ENCODE measurements around the gene SPATS2.
"Not testable (repeated sequence)": the region's sequence is repeated elsewhere in the genome, so short reads cannot be mapped to it uniquely, and the experiment has no call there.

The SPATS2 gene

GRCh38 chr12:49518914-49519573 is 151.8 kb downstream of the SPATS2 start:
- DNase-seq (ENCODE audit: low spot score), result no peak

DNA sequence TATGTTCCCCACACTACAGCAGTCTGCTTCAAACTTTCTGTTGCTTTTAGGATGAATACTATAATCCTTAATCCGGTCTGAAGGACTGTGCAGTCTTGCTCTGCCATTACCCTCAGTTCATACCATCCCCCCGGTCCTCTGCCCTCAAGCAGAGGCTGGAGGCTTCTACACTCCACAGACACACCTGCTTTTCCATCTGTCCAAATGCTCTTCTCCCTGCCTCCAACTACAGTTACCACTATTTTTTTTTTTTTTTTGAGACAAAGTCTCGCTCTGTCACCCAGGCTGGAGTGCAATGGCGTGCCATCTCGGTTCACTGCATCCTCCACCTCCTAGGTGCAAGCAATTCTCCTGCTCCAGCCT is 152.3 kb downstream of the SPATS2 start:
- DNase-seq (ENCODE audit: low spot score), result no peak

- no peak for DNase-seq (ENCODE audit: low spot score)
Observed at GRCh38 chr12:49521389-49521788, 154.1 kb downstream of the SPATS2 start.

GRCh38 chr12:49524660-49525324 is 157.5 kb downstream of the SPATS2 start:
- no peak for DNase-seq (ENCODE audit: low spot score)

DNA sequence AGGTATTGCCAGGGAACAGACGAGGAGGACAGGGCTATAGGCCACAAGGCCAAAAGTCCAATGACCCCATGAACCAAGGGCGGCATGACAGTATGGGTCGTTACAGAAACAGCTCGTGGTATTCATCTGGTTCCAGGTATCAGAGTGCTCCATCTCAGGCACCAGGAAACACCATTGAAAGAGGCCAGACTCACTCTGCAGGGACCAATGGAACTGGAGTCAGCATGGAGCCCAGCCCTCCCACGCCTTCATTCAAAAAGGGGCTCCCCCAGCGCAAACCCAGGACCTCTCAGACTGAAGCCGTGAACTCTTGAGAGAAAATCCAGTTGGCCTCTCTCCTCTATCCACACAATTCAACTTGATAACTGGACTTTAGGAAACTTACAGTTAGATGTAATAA is 158.7 kb downstream of the SPATS2 start:
- DNase-seq (ENCODE audit: low spot score), result no peak

DNA sequence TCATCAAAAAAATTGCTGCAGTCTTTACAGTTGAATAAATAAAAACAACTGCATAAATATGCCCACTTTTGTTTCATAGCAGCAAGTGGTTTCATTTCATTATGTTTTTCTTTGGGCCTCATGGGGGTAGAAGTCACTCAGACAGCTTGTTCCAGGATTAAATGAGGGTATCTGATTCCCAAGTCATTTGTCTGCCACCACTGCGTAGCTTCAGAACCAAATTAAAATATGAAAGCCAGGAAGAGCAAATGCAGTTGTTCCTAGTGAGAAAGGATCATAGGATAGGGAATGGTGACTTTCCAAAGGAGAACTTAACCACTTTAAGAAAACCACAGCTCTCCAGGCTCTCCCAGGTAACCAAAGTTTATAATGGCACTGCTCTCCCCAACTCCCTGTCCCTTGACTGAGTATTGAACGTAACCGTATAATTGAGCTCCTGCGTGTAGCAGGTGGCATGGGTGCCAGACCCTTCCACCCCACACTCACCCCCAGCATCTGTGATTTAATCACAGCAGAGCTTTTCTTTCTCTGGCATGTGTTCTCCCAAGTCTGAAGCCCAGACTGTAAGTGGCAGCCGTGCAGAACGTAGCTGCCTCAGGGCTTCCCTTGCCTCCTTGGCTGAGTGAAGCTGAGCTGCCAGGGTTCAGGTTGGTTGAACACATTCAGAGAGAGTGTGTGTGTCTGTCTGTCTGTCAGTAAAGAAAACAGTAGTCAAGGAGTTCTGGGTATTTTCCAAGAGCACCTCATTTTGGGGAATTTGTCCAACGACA is 160.3 kb downstream of the SPATS2 start:
- DNase-seq (ENCODE audit: low spot score), result no peak

- DNase-seq (ENCODE audit: low spot score), result no peak
Observed at GRCh38 chr12:49529414-49529813, 162.2 kb downstream of the SPATS2 start.

DNA sequence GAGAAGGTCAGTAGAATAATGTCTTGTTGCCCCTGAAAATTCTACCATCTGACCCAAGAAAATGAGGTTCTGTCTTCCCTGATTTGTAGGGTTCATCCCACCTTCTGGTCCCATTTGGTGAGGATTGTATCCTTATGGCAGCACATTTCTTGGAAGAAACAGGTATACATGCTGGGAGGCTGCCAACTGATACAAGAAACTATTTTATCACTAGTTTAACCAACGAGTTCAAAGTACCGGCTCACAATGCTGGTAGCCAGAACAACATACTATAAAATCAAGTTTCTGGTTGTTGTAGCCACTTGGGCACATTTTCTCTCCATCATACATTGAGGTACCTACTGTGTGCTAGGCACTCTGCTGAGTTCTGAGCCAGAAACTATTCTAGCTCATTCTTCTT is 164.5 kb downstream of the SPATS2 start:
- no peak for DNase-seq (ENCODE audit: low spot score)

GRCh38 chr12:49533331-49533730 is 166.1 kb downstream of the SPATS2 start:
- DNase-seq (ENCODE audit: low spot score), result no peak

DNA sequence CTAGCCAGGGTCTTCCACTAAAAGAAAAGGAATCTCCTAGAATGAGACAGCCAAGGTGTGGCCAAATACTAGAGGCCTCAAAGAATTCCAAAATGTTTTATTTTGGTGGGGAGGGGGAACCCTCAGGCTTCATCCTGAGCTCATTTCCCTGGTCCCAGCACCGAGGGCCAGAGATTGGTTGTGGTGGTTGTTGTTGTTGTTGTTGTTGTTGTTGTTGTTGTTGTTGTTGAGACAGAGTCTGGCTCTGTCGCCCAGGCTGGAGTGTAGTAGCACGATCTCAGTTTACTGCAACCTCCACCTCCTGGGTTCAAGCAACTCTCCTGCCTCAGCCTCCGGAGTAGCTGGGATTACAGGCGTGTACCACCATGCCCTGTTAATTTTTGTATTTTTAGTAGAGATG is 166.9 kb downstream of the SPATS2 start:
- DNase-seq (ENCODE audit: low spot score), result not testable (repeated sequence)

- DNase-seq (ENCODE audit: low spot score), result no peak
Observed at GRCh38 chr12:49534731-49535278, 167.5 kb downstream of the SPATS2 start.

- no peak for DNase-seq (ENCODE audit: low spot score)
Observed at GRCh38 chr12:49535921-49536525, 168.8 kb downstream of the SPATS2 start.

GRCh38 chr12:49536526-49537071 is 169.3 kb downstream of the SPATS2 start:
- DNase-seq (ENCODE audit: low spot score), result no peak

DNA sequence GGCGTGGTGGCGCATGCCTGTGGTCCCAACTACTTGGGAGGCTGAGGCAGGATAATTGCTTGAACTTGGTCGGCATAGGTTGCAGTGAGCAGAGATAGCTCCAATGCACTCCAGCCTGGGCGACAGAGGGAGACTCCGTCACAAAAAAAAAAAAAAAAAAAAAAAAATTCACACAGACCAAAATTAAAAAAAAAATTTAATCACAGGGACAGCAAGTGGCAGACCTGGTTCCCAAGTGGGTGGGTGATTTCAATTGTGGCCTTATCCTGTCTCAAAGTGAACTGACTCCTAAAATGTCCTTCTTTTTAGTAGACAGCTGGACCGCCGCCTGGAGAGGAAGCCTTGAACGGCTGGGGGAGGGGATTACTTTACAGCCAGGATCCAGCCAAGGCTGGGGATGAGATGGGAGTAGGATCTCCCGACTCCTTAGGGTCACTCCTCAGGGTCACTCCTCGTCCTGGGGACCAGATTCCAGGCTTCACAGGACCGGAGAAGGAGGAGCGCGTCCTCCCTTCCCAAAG is 170.0 kb downstream of the SPATS2 start:
- no peak for DNase-seq (ENCODE audit: low spot score)

GRCh38 chr12:49537752-49538509 is 170.7 kb downstream of the SPATS2 start:
- no peak for DNase-seq (ENCODE audit: low spot score)

GRCh38 chr12:49538510-49539403 is 171.5 kb downstream of the SPATS2 start, which contains the start of gene KCNH3:
TSS of gene KCNH3 (plus strand) at chr12:49539030. CDS start at chr12:49539417, 387 bp downstream.
- peak; percentile 80 for DNase-seq (ENCODE audit: low spot score)

GRCh38 chr12:49539406-49540228 is 172.4 kb downstream of the SPATS2 start:
- no peak for DNase-seq (ENCODE audit: low spot score)

- DNase-seq (ENCODE audit: low spot score), result no peak
Observed at GRCh38 chr12:49540229-49541139, 173.2 kb downstream of the SPATS2 start.

All from LoVo (cell line).